Right hindlimb (tissue), 1 donor: ENCODE measurements around the gene SERPINA9.
"Not testable (repeated sequence)": the region's sequence is repeated elsewhere in the genome, so short reads cannot be mapped to it uniquely, and the experiment has no call there.

ENCODE experiments used
- DNase-seq: peaks from one replicate; pipeline ENCODE4 v3.0.0-alpha.2; 2018

Gene SERPINA9

GRCh38 chr14:94421316-94421715 lies 54.7 kb downstream of the SERPINA9 start:
- no peak for DNase-seq

GRCh38 chr14:94417497-94418205 lies 58.3 kb downstream of the SERPINA9 start:
- DNase-seq, result not testable (repeated sequence)
